GM21526 (cell line): ENCODE results near the gene IL12RB2.
"Not testable (repeated sequence)": the region's sequence is repeated elsewhere in the genome, so short reads cannot be mapped to it uniquely, and the experiment has no call there.

Source experiments
- ATAC-seq: cut with Tn5 transposase; IDR thresholded peaks from one replicate; pipeline ENCODE4 v1.9.1; 2021; ENCODE audit warnings: moderate library complexity; ENCODE audit not compliant: unreplicated experiment, low FRiP score

IL12RB2 gene

DNA sequence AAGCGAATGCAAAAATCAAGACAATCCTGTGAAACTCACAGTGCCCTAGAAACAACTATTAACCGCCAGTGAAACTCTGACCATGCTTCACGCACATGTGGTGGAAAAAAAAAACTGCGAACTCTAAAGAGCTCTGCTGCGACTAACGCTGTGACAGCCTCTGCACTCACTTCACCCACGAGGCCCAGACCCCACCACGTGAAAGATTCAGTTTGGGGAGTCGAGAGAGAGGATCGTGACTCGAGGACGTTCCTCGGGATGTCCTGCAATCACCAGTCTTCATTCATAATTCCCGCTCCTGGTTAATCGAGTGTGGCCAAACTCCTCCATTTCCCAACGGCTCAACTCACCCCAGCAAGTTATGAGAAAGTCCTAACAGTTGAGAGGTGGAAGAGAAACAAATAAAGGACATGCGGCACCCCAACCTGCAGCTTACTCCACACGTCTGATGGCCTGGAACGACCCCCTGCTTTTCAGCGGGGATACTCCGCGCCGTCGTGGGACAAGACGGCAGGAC, 121.4 kb downstream of the IL12RB2 start:
- ATAC-seq, result no peak

GRCh38 chr1:67429528-67430357, 122.1 kb downstream of the IL12RB2 start:
- peak; percentile 1 for ATAC-seq

DNA sequence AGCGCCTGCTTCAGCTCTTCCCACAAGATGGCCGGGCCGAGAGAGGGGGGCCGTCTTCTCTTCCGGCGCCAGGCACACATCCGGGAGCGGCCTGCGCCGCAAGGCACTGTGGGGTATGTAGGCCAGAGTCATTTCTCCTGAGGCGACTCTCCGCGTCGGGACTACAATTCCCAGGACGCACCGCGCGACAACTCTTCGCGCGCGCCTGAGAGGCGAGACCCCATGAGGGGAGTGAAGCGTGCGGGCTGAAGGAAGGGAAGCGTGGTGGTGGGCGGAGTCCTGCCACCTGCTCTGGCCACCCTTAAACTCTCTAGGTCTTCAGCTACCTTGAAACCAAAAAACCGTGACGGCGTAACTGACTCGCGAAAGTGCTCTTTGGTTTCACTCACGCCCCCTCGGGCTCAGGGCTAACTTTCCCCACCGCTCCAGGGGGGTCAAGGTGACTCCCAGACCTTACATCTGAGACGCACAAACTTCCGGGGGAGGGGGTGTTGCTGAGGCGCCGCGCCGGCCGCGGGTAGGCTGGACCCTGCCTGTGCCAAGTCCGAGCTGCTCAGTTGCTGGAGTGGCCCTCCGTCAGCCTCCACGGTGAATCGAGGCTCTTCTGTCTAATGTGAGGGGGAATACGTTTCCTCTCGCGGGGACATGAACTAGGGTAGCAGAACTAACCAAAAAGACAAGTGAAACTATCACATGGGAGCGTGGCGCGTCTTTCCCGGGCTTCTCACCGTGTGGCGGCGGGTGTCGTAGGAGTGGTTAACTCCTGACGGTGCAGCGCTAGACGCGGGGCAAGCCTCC, 122.9 kb downstream of the IL12RB2 start, which contains the start of gene SERBP1:
TSS of gene SERBP1 (minus strand) at position 45 of the 798 bp plus-strand sequence. CDS start 102 bp downstream, outside the sequence.
- ATAC-seq, result peak; percentile 84

GRCh38 chr1:67431156-67431765, 123.6 kb downstream of the IL12RB2 start:
- ATAC-seq, result no peak

DNA sequence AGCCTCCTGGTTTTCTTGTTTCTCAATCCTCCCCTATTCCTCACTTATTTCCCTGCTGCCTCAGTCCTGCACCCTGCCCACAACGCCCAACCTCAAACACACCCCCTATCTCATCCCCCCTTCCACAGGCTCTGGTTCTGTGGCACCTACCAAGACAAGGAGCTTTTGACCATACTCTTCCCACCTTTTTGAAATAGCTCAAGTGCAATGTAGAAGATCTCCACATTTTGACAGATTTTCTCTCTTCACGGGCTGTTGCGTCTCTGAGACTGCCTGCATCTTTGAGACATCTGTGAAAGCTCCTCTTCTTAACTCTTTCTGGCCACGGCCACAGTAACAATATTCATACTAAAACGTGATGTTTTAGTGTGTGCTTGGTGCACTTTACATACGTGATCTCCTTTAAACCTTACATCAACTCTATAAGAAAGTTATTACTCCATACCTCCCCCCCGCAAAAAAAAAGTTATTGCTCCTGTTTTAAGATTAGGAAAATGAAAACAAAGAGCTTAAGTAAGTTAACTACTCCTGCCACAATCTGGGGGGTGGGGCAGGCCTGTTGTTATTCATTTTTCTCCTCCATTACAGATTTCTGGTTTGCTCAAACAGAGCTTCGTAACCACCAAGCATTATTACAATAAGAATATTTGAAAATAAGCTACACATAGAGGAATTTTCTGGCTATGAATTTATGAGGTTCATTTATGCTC, 124.4 kb downstream of the IL12RB2 start:
- no peak for ATAC-seq

- ATAC-seq, result no peak
Observed at GRCh38 chr1:67432745-67433144, 125.1 kb downstream of the IL12RB2 start.

DNA sequence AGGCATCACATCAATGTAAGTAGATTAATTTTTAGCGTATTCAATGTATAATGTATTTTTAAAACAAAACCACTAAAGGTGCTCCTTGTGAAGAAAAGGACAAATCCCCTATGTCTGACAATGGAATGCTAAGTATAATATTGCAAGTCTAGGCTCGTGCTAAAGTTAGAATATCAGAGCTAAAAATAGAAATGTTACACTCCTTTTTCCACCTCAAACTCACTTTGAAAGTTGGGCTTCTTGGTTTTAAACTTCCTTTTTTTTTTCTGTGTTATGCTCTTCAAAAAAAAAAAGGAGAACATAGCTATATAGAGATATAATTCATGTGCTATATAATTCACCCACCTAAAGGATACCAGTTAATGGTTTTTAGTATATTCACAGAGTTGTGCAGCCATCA, 126.2 kb downstream of the IL12RB2 start:
- no peak for ATAC-seq

- no peak for ATAC-seq
Observed at GRCh38 chr1:67434491-67434890, 126.8 kb downstream of the IL12RB2 start.

GRCh38 chr1:67436511-67437055, 128.9 kb downstream of the IL12RB2 start:
- ATAC-seq, result no peak

GRCh38 chr1:67437961-67438360, 130.3 kb downstream of the IL12RB2 start:
- ATAC-seq, result no peak

DNA sequence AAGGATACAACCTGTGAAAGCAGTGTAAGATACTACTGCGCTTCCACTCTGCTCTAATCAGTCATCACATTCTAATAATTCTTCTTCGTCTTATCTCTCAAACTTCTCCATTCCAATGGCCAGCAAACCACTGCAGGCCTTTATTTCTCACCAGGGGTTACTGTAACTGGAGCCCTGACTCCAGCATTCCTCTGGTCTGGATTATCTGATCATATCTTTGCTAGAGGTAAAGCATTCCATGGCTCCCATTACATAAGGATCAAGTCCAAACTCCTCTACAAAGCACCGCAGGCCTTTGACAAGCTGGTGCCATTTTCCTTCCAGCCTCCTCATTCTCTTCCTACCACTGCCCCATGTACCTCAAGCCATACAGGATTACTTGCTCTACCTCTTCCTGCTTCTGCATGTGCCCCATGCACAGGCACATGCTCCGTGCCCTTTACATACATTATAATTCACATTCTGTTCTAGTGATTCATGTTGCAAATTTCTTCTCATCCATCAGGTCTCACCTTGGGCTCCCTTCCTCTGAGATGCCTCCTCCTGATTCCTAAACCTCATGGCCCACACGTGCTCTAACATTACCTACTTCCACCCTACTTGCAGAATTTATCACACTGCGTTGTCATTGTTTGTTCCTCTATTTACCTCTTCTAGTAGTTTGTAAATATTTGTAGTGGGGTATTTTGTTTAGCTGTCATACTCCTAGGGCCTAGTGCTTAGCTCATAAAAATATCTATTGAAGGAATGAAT, 131.8 kb downstream of the IL12RB2 start:
- ATAC-seq, result no peak

DNA sequence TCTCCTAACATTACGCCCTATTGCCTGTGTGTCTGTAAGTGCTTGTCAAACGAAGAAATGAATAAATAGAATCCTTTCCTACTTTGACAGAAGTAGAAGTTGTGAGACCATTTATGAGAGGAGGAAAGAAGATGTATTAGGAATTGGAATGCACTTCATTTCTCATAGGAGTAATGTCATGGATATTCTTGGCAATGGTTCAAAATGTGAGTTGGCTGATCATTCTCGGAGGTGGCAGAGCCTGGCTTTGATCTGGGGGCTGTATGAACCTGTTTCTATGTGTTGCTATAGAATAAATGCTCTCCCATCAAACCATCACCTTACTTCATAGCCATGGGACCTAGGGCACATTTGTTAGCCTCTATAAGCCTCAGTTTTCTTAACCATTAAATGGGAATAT, 132.7 kb downstream of the IL12RB2 start:
- ATAC-seq, result no peak

GRCh38 chr1:67441183-67441582, 133.5 kb downstream of the IL12RB2 start:
- ATAC-seq, result no peak

DNA sequence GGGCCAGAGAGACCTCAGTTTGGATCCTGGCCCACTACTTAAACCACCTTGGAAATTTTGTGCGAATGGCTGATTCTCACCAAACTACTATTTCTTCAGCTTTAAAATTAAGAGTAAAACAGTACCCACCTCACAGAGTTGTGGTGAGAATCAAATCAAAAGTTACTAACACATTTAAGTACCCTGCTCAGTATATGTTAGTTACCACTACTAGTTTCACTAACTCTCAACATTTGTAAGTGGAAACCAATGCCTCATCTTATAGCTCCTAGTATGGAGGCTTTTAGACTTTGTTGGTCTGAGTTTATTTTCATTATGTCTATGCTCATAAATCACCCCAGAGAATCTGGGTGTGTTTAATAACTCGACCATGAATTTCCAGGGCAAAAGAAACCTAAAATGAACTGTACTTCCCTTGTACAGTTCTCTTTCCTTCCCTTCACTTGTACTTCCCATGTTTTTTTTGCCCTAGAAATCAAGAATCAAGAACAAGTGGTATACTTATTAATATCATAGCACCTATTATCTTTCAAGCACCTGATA, 134.1 kb downstream of the IL12RB2 start:
- ATAC-seq, result no peak

DNA sequence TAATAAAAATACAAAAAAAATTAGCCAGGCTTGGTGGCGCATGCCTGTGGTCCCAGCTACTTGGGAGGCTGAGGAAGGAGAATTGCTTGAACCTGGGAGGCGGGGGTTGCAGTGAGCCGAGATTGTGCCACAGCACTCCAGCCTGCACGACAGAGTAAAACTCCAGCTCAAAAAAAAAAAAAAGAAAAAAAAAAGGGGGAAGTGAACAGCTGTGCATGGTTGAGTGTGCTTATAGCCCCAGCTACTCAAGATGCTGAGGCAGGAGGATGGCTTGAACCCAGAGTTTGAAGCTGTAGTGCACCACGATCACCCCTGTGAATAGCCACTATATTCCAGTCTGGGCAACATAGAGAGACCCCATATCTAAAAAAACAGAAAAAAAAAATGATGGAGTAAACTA, 138.3 kb downstream of the IL12RB2 start:
- ATAC-seq, result not testable (repeated sequence)
